Natural killer cell (primary cell): Measurements from ENCODE around the gene STPG1. TPM values are rescaled to one million over a fixed set of nuclear protein-coding genes. Genes with fewer than 3 reads are reported as not detected.

Source experiments
- ATAC-seq, 3 donors: fragments of 150-1000 bp in 2 of 3; fragments of 200-7000 bp in 1 of 3; cut with Tn5 transposase; 1 replicate in 1 of 3; 2 replicates in 2 of 3; pipeline ENCODE4 v1.10.0; 2021; ENCODE audit warnings: mild to moderate bottlenecking in 2 of 3, moderate library complexity in 2 of 3
- DNase-seq, 2 donors: peaks; one replicate each; pipeline versions ENCODE4 v3.0.0 to v3.0.0-alpha.2; 2013 to 2021; ENCODE audit warnings: mixed read lengths in 1 of 2
- H3K27ac ChIP-seq: one replicate; pipeline ENCODE4 v1.5.1; 2013; ENCODE audit warnings: mild to moderate bottlenecking, low read length
- H3K27me3 ChIP-seq: one replicate; pipeline ENCODE4 v1.6.1; 2013; ENCODE audit warnings: low read length; ENCODE audit not compliant: control insufficient read depth, insufficient read depth
- H3K36me3 ChIP-seq: one replicate; pipeline ENCODE4 v1.6.1; 2013; ENCODE audit warnings: low read length; ENCODE audit not compliant: control insufficient read depth, insufficient read depth
- H3K4me1 ChIP-seq: one replicate; pipeline ENCODE4 v1.6.1; 2013; ENCODE audit warnings: low read length; ENCODE audit not compliant: control insufficient read depth, insufficient read depth
- H3K4me3 ChIP-seq: one replicate; pipeline ENCODE4 v1.5.1; 2013; ENCODE audit warnings: low read length
- H3K9me3 ChIP-seq: one replicate; pipeline ENCODE4 v1.6.1; 2013; ENCODE audit warnings: low read length; ENCODE audit not compliant: control insufficient read depth, insufficient read depth
- H3K27ac Mint-ChIP-seq, 2 donors: one replicate each; pipeline ENCODE4 v1.8.0; 2022; ENCODE audit warnings: mild to moderate bottlenecking in 2 of 2, mixed read lengths in 2 of 2, moderate library complexity in 1 of 2
- H3K27me3 Mint-ChIP-seq, 2 donors: one replicate each; pipeline ENCODE4 v1.8.0; 2022; ENCODE audit warnings: low read depth in 2 of 2, mixed read lengths in 2 of 2
- H3K36me3 Mint-ChIP-seq: one replicate; pipeline ENCODE4 v1.8.0; 2022; ENCODE audit warnings: mixed read lengths
- H3K4me1 Mint-ChIP-seq, 2 donors: one replicate each; pipeline ENCODE4 v1.8.0; 2022; ENCODE audit warnings: mixed read lengths in 2 of 2
- H3K4me3 Mint-ChIP-seq: one replicate; pipeline ENCODE4 v1.8.0; 2022; ENCODE audit warnings: mild to moderate bottlenecking, moderate library complexity, mixed read lengths
- H3K9me3 Mint-ChIP-seq, 2 donors: one replicate each; pipeline ENCODE4 v1.8.0; 2022; ENCODE audit warnings: mixed read lengths in 2 of 2
- WGBS: methylation state at CpG from one replicate; pipeline ENCODE4 v1.1.7; 2013; ENCODE audit warnings: missing lambda C conversion rate; ENCODE audit not compliant: insufficient coverage; 5-methylcytosine and 5-hydroxymethylcytosine counted together
- intact Hi-C: fragments of 100-400 bp; cut with micrococcal nuclease; formaldehyde crosslinking; loops from one replicate; pipeline ENCODE4 v1.14.2; 2022
- total RNA-seq, 4 donors: library from RNA; stranded (reverse); fragments of 120-200 nt in 1 of 4; gene quantifications; one replicate each; pipeline versions ENCODE4 v1.2.3 to v1.2.4, GENCODE V29; 2013 to 2022
- TF ChIP-seq, protein P1 (sequence below): fragments of 200-600 bp; IDR thresholded peaks from one replicate; pipeline ENCODE4 v1.8.0; 2022; ENCODE audit warnings: antibody characterized with exemption

Gene STPG1
- total RNA-seq, 3 donors from 2014 or later (not counting 1 experiment from before 2014, with no cell fraction given) = 0.87 to 1.7 (median 1.1) TPM

DNA sequence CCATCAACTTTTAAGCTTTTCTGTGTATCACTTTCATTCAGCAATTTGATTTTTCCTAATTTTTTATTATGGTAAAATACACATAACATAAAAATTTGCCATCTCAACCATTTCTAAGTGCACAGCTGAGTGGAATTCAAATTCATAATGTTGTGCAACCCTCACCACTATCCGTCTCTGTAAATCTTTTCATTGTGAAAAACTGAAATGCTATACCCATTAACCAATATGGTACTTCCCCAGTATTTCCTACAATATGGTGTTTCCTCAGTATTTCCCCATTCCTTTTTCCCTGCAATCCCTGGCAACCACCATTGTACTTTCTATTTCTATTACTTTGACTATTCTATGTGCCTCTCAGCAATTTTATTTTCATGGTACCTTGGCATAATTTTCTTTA is 6.8 kb downstream of the STPG1 start:
- H3K27ac Mint-ChIP-seq = no peak overlapping the region
- H3K4me1 ChIP-seq = no peaks in the 10 kb centered on the region
- intact Hi-C loops = no loop called here
- no peaks in the 10 kb centered on the region for H3K36me3 Mint-ChIP-seq
- ATAC-seq (no peak), DNase-seq (no peak)
- H3K4me3 Mint-ChIP-seq = no peak overlapping the region
- no peak overlapping the region for H3K4me3 ChIP-seq
- H3K9me3 Mint-ChIP-seq = no peaks in the 10 kb centered on the region
- H3K27me3 ChIP-seq = no peaks in the 10 kb centered on the region
- 100% methylated on average over 1 of the region's 1 CpG for WGBS
- no peaks in the 10 kb centered on the region for H3K9me3 ChIP-seq
- TF ChIP-seq, protein P1, sequence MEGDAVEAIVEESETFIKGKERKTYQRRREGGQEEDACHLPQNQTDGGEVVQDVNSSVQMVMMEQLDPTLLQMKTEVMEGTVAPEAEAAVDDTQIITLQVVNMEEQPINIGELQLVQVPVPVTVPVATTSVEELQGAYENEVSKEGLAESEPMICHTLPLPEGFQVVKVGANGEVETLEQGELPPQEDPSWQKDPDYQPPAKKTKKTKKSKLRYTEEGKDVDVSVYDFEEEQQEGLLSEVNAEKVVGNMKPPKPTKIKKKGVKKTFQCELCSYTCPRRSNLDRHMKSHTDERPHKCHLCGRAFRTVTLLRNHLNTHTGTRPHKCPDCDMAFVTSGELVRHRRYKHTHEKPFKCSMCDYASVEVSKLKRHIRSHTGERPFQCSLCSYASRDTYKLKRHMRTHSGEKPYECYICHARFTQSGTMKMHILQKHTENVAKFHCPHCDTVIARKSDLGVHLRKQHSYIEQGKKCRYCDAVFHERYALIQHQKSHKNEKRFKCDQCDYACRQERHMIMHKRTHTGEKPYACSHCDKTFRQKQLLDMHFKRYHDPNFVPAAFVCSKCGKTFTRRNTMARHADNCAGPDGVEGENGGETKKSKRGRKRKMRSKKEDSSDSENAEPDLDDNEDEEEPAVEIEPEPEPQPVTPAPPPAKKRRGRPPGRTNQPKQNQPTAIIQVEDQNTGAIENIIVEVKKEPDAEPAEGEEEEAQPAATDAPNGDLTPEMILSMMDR = no peak
- H3K4me1 Mint-ChIP-seq = no peaks in the 10 kb centered on the region
- H3K36me3 ChIP-seq = no peaks in the 10 kb centered on the region
- H3K27ac ChIP-seq = no peak overlapping the region
- peaks cover 3 to 31% of the 10 kb centered on the region in 2 donors for H3K27me3 Mint-ChIP-seq

GRCh38 chr1:24403806-24404205 is 9.8 kb downstream of the STPG1 start:
- intact Hi-C loops = no loop called here

DNA sequence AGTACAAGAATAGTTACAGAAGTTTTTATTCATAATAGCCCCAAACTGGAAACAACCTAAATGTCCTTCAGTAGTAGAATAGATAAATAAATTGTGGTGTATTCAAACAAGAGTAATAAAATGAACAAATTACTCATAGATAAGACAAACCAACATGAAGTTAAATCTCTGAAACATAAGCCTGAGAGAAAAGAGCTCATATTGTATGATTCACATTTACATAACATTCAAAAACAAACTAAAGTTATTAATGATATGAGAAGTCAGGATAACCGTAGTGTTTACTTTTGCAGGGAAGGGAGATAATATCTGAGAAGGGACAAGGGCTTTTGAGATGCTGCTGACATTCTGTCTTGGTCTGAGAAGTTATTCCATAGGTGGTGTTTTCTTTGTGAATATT is 13.5 kb downstream of the STPG1 start:
- no peak overlapping the region for H3K27ac Mint-ChIP-seq
- intact Hi-C loops = no loop called here

More at GRCh38 chr1:24403806-24404205, 9.8 kb downstream of the STPG1 start:
- Histone ChIP-seq H3K4me3 (no peak overlapping the region), H3K27ac (no peak overlapping the region), H3K4me1 (no peaks in the 10 kb centered on the region), H3K27me3 (no peaks in the 10 kb centered on the region), H3K9me3 (no peaks in the 10 kb centered on the region), H3K36me3 (no peaks in the 10 kb centered on the region)
- TF ChIP-seq, protein P1 = no peak
- H3K9me3 Mint-ChIP-seq = no peaks in the 10 kb centered on the region
- peaks cover 3 to 28% of the 10 kb centered on the region in 2 donors for H3K27me3 Mint-ChIP-seq
- no peak for ATAC-seq
- WGBS = 83% methylated on average over 1 of the region's 4 CpGs
- H3K27ac Mint-ChIP-seq = no peak overlapping the region
- no peak for DNase-seq
- H3K4me1 Mint-ChIP-seq = no peaks in the 10 kb centered on the region
- no peaks in the 10 kb centered on the region for H3K36me3 Mint-ChIP-seq
- H3K4me3 Mint-ChIP-seq = no peak overlapping the region

DNA sequence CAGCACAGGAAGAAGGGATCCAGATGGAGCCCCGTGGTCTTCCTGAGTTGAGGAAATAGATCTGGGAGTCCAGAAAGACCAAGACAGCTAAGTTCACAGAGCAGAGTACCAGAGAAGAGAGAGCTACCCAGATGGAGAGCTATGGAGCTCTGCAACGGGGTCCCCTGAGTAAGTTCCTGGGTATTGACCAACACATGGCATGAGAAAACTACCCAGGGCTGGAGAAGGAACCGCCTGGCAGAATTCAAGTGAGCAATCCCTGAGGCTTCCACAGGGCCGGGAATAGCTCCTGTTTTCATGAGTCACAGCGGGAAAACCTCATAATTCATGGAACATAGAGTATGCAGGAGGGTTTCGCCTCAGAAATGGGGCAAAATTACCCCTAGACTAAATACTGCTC is 19.7 kb downstream of the STPG1 start:
- H3K4me3 Mint-ChIP-seq = no peak overlapping the region
- H3K27ac Mint-ChIP-seq = no peak overlapping the region

More for the DNA sequence above, 13.5 kb downstream of the STPG1 start:
- Mint-ChIP-seq H3K9me3 (no peaks in the 10 kb centered on the region), H3K4me3 (no peak overlapping the region), H3K4me1 (no peaks in the 10 kb centered on the region), H3K27me3 (peaks cover 0 to 14% of the 10 kb centered on the region in 2 donors), H3K36me3 (no peaks in the 10 kb centered on the region)
- Histone ChIP-seq H3K27ac (no peak overlapping the region), H3K4me1 (no peaks in the 10 kb centered on the region), H3K9me3 (no peaks in the 10 kb centered on the region), H3K27me3 (no peaks in the 10 kb centered on the region), H3K4me3 (no peak overlapping the region), H3K36me3 (no peaks in the 10 kb centered on the region)
- ATAC-seq (no peak), DNase-seq (no peak)
- TF ChIP-seq, protein P1 = no peak
- WGBS = 83% methylated on average over 1 of the region's 1 CpG

More for the DNA sequence above, 19.7 kb downstream of the STPG1 start:
- WGBS = 85% methylated on average over 6 of the region's 6 CpGs
- Histone ChIP-seq H3K27ac (no peak overlapping the region), H3K36me3 (no peaks in the 10 kb centered on the region), H3K4me1 (peaks cover 8% of the 10 kb centered on the region), H3K9me3 (no peaks in the 10 kb centered on the region), H3K4me3 (no peak overlapping the region), H3K27me3 (no peaks in the 10 kb centered on the region)
- peaks cover 6 to 8% of the 10 kb centered on the region in 2 donors for H3K4me1 Mint-ChIP-seq
- DNase-seq = no peak
- no peak for ATAC-seq
- intact Hi-C loops = no loop called here
- no peaks in the 10 kb centered on the region for H3K36me3 Mint-ChIP-seq
- peaks cover 6 to 37% of the 10 kb centered on the region in 2 donors for H3K27me3 Mint-ChIP-seq
- H3K9me3 Mint-ChIP-seq = no peaks in the 10 kb centered on the region
- TF ChIP-seq, protein P1 = no peak
